ENCODE data around the gene ATXN1. TPM values are rescaled to one million over a fixed set of nuclear protein-coding genes. Genes with fewer than 3 reads are reported as not detected.

Gene ATXN1
- total RNA-seq, 1 donor from 2014 or later, result 27.2 TPM

DNA sequence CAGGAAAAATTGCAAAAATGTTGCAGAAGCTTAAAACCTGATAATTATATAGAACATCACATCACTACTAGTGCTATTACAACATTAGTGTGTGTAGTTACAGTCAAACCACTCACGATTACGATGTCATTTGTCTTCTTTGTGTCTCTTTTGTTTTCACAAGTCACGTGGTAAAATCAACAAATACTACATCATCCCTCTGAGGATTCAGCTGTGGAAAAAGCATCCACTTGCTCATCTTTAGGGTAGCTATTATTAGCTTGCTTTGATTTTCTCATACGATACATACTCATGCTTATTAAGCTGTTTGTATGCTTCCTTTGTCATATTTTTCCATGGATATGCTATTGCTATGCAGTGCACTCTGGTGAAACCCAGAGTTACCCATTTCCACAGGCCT is 22.2 kb upstream of the ATXN1 start:
- DNase-seq (ENCODE audit: low read depth), result no peak

DNA sequence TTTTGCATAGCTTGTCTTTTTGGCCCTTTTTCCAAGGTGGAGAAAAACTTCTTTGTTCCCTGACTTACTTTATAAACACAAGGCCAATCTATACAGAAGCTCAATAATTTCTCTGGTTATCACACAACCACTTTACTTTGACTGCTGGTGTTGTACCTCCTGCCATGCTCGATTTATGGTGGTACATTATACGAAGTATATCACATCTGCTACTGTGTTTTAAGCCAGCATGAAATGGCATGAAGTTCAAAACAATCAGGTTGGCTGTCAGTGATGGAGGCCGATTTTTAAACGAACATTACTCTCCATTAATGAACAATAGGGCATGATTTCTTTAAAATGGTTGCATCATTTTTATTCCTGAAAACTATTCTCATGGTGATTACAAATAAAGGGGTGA is 21.0 kb upstream of the ATXN1 start:
- DNase-seq (ENCODE audit: low read depth), result no peak

DNA sequence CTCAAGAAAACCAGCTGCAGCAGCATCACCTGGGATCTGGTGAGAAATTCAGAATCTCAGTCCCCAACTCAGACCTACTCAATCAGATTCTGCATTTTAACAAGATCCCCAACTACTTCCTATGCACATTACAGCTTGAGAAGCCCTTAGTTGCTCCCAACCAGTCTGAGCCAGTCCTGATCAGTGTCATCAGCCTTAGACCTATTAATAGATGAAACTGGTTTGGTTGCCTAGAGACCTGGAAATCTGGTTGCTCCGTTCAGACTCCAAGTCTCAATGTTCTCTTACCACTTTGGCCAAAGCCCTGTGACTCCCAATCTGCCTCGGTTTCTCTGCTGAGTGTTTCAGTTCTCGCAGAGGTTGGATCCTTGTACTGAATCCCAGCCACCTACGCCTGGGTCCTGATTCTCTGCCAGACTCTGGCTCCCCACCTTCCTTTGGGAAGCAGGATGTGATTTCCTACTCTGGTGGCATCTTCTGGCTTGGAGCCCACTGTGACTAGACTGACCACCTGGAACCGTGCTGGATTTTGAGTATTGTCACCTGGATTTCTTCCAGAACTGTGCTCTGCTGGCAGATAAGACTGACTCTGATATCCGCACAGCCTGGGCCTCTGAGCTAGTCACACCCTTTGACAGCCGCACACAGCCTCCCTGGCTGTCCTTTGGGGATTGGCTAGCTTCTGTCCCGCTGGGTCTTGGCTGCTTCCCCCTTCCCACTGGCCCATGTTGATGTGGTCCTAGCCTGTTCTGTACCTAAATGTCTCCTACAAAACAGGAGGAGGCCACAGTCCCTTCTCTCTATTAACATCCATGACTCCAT is 20.3 kb upstream of the ATXN1 start:
- peak; percentile 34 for DNase-seq (ENCODE audit: low read depth)

DNA sequence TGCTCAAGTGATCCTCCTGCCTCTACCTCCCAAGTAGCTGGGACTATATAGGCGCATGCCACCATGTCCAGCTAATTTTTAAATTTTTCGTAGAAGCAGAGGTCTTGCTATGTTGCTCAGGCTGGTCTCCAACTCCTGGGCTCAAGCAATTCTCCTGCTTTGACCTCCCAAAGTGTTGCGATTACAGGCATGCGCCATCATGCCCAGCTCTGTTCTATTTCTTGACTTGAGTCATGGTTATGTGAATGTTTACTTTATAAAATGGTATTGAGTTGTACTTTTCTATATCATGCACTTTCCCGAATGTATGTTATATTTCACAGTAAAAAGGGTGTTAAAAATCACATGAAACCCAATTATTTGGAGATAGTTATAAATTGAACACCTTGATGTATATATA is 17.3 kb upstream of the ATXN1 start:
- DNase-seq (ENCODE audit: low read depth), result no peak

DNA sequence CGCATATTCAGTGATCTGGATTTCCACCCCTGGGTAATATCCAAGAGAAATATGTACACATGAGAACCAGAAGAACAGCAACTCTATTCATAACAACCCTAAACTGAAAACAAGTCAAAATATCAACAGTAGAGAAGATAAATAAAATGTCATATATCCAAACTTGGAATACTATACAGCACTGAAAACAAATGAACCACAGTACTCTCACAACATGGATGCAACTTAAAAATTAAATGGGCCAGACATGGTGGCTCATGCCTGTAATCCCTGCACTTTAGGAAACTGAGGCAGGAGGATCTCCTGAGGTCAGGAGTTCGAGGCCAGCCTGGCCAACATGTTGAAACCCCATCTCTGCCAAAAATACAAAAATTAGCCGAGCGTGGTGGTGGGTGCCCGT is 16.5 kb upstream of the ATXN1 start:
- no peak for DNase-seq (ENCODE audit: low read depth)

DNA sequence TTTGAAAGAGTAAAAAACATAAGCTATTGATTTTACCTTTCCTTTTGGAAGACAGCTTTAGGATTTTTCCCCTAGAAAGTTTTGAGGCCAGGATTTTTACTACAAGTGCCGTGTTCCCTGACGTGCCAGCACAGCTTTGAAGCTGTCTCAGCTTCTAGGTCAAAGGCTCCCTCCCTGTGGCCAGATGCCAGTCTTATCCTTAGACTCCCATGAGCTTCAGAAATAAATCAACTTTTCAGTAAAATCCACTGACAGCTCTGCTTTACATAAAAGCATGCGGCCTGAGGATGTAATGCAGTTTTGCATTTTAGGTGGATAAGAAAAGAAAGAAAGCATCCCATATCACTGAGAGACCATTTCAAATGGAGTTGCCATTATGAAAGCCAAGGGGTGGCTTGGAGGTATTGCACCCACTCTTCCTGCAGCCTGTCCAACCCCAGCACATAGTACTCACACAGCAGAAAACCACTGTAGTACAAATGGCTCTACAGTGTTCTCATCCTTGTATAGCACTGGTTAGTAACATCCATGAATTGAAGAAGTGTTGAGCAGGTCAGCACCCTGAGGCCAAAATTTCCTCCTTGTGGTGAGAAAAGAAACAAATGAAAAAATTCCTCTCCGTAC is 15.2 kb upstream of the ATXN1 start:
- DNase-seq (ENCODE audit: low read depth), result peak; percentile 23

DNA sequence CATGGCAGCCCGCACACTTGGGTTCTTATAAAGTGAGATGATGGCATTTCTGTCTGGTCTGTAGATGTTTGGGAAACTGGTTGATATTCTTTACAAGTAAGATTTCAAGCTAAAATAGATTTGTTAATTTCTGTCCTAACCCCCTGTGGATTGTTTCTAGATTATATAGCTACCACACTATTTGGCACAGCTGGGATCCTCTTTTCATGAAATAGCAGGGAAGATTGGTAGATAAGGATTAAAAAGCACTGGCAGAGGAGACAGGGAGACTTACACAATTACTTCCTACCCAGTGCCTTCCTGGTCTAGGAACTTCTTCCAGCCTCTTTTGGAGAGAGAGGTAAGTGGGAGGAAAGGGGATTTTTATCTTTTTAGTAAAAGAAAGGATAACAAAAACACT is 13.2 kb upstream of the ATXN1 start:
- no peak for DNase-seq (ENCODE audit: low read depth)

DNA sequence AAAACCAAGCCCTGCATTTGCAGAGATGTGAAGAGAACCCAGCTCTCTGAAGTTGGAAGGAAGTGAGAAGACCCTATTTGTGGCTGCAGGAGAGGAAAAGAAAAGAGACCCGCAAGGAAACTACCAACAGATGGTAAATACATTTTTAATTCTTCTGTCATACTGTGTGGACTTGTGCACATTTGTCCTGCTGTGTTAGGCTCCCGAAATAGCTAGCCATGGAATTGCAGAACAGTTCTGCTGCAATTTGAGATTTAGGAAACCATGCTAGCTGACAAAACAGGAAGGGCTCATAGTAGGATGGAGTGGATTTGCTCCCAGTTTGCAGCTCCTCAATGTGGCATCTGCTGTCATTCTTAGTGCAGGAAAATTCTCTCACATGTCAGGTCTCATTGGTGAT is 12.1 kb upstream of the ATXN1 start:
- no peak for DNase-seq (ENCODE audit: low read depth)

DNA sequence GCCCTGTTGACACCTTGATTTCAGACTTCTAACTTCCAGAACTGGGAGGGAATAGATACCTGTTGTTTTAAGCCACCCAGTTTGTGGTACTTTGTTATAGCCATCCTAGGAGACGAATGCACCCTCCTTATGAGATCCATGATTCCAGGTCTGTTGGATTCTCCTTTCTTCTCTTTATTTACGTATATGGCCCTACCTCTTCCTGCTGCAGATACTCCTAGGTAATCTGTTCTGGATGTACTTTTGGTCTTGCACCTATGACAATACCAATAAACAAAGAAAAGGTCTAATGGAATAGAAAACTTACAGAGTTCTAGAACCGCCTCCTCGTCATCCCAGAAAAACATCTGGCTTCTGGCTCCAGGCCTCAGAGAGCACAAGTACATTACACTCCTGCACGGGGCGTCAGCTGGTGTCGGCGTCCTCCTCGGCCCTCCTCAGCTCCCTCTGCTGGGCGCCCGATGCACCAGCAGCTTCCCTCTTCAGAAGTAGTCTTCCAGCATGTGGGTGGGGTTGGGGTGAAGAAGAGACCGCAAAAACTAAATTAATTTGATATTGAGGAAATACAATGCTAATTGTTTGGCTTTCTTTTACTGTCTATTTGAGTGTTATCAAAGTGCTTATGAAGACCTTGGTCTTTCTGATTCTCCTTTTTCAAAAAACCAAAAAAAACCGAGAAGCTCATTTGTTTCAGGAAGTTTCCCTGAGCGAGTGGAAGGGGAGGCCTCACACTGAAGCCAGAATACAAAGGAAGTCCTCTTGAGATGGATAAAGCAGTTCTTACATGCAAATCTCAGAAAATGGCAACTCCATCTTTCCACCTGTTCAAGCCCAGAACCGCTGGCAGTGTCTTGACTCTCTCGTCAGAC is 9.7 kb upstream of the ATXN1 start:
- DNase-seq (ENCODE audit: low read depth), result peak; percentile 55

DNA sequence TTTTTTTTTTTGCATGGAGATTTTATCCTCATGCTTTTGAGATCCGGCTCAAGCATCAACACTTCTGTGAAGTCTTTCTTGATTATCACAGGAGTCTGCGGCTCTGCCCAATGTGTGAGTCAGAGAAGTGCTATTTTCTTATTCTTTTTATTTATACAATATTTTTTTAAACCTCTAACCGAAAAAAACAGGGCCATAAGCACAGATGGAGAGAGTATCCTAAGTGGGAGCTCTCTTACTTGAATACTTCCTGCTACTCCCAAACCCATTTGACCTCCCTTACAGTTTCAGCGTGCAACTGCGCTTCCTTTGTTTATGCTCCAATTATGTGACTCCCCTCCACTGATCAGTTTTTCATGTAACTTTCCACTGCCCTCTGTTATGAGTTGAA is 8.7 kb upstream of the ATXN1 start:
- peak; percentile 29 for DNase-seq (ENCODE audit: low read depth)

DNA sequence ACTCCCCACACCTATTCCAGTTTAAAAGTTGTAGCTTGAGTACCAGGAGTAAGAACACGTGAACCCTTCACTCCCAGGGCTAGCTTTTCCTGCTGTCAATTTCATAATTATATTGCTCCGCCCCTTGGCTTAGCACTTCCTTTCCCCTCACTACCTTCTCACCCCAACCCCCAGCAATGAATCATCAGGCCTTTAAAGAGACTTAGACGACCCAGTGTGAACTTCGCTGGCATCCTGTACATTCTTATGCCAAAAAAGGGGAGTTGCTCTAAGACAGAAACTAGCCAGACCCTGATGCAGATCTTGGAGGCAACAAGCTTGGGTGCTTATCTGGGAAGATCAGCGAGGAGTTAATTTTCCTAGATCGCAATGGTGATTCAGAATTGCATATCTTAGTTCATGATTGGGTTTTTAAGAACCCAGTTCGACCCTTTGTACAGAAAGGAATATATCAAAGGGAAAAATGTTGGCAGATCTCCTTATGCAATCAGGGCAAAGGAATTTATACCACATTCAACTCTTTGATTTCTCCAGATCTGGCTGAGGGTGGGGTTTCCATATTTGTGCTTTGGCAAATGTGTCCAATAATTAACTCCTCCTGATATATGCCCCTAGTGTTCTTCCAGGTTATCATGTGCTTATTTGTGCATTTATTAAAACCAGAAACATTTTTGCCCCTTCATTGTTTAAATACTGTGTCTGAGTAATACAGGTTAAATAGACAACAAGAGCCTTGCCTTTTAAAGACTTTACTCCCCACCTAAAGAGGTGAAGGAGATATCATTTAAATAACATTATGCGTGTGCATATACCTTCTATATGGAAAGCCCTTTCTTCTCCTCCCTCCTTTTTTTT is 8.1 kb upstream of the ATXN1 start:
- DNase-seq (ENCODE audit: low read depth), result peak; percentile 80

DNA sequence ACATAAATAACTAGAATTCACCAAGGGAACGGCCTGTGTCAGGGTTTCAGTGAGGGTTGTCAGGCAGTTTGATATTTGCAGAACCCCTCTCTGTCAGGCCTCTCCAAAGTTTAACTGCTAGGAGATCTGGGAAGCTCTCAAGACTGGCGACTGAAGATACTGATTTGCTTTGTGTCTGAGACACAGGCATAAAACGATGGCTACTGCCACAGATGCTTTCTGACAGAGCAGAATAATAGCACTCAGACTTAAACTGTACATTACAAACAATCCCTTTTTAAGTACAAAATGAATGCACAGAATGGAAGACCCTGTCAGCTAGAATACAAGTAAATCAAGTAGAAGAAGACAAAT is 7.2 kb upstream of the ATXN1 start:
- no peak for DNase-seq (ENCODE audit: low read depth)

DNA sequence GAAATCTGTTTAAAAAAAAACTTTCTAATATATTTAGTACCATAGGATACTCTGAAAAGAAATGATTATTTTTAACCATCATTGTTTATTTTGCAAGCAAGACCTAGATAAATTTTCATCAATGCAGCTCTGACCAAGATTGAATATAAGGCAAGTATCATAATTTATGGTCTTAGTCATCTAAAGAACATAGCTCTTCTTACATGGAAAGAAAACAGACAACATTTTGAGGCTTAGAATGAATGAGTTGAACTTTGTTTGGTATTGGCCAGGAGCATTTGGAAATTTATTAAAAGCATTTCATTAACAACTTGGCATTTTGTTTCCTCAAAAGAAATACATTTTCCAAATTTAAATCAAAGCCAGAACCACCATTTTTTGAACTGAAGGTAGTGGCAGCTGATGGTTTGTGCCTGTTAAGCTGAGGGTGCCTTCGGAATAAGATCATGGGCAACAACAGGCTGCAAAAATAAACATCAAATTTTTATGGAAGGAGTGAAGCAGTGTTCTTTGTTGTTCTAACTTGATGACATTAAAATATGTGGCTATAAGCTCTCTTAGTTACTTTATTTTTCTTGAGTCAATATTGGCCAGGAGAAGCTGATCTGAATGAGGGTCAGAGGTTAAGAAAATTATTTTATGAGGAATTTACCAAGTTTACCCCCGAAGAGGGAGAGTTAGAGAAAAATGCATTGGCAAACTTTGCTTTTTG is 6.7 kb upstream of the ATXN1 start:
- no peak for DNase-seq (ENCODE audit: low read depth)

DNA sequence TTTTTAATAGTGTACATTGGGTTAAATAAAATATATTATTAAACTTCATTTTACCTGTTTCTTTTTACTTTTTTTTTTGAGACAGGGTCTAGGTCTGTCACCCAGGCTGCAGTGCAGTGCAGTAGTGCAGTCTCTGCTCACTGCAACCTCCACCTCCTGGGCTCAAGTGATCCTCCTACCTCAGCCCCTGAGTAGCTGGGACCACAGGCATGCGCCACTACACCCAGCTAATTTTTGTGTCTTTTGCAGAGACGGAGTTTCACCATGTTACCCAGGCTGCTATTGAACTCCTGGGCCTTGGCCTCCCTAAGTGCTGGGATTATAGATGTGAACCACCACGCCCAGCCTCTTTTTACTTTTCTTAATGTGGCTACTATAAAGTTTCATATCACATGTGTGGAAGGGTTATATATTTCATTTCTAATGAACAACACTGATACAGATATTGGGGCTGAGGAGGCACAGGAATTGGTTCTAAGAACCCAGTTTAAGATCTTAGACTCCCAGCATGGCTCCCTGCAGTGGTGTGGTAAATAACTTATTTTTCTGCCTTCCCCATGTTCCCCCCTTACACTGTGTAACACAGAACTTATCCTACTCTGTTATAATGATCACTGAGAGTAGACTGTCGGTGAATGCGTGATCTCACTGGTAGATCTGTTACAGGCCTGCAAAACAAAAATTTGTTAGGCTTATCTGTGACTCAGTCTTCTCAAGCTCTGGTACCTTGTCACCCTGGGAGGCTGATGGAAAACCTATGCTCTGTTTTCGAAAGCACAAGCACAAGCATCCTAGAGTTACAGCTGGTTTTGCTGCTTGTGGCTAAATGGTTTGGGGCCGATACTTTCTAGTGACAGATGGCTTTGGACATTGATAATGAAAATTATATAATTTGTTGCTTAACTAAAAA is 5.8 kb upstream of the ATXN1 start:
- no peak for DNase-seq (ENCODE audit: low read depth)

DNA sequence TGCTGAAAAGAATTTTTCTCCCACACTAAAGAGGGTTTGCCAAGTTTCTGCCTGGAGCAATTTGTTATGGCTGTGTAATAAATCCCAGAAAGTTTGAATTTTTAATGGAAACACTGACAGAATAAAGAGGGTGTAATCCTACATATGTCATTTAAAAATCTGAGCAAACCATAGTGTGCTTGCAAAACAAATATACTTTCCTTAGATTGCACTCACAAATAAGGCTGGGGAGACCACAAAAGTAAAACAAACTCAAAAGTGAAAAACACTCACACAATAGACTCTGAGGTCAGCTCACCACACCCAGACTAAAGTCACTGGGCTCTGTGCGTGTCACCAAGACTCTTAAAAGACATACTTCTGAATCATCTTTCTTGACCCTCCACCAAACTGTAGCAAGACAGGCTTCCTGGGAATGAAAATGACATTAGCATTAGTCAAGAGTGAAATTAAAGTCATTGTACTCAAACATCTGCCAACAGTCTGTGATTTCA is 4.8 kb upstream of the ATXN1 start:
- peak; percentile 86 for DNase-seq (ENCODE audit: low read depth)

DNA sequence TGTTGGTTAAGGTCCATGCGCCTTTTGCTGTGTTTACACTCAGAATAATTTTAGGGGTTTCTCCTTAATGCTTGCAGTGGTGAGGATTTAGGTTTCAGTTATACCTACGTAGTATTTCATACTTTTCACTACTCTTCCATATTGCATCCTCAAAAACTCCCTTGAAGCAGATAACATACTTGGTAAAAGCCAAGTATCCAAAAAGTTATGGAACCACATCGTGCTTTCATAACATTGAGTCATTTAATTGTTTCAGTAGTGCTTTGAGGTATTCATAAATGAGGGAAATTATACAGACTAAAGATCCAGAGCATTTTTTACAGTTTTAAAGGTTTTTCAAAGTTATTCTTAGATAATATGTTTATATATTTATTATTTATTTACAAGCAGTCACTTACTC is 4.0 kb upstream of the ATXN1 start:
- DNase-seq (ENCODE audit: low read depth), result no peak

DNA sequence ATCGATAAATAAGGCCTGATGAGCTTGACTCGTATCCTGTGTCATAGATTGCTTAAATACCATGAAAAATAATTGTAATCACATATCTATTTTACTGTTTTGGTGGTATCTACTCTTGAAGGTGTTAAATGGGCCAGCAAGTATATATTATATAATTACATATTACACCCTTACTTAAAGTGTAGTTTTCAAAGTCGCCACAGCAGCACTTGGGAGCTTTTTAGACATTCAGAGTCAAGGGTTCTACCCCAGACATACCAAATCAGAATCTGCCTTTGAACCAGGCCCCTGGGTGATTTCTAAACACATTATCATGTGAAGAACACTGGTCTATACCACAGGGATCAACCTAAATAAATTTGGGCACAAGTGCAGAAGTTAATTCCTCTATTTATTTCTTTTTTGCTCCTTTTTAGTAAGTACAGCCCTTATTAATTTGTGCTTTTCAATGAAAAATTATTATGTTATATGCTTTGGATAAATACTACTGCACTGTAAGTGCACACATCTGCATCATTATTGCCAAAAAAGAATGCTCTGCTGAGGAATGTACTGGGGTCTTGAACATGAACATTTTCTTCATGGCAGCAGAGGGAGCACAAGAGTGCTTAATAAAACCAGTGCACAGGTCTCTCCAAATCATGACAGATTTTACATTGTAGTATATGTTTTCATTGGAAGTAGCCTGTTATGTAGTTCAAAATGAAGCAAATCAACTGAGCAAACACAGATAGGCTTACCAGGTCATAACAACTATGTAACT is 3.1 kb upstream of the ATXN1 start:
- DNase-seq (ENCODE audit: low read depth), result peak; percentile 55

DNA sequence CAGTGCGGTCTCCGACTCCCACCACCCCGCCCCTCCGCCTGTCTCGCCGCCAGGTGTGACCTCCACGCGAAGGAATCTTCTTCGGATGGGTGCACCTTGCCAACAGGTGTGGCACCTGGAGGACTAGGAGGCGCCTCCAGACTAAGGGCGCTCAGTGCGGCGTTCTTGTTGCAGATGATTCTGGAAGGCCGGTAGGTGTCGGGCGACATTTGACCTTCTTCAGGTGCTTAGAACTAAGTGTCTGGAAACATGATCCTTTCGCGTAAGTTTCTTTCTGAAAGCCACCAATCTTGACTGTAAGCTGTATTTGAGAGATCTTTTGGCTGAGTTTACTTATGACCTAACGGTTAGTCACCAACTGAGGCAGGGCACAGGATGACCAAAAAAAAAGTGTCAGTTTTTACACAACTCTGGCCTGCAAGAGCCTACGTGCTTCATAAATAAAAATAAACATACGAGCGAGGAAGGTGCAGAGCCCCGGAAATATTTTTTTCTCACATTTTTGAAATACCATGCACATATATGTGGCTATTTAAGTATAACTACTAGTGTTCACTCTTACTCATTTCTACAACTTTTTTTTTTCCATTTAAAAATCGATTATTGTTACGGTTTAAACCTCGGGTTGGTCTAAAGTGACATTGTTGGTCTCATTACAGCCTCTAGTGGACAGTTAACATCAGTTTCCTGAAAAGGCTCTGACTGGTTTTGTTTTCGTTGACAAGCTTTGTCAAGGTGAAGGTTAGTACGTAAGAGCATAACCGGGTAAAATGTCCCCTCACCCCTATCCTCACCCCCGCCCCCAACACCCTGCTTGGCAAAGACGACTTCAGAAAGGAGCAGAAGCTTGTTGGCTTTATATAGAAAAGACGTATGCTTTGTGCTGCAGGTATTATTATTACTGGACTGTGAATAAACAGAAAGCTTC is 1.6 kb upstream of the ATXN1 start:
- peak; percentile 89 for DNase-seq (ENCODE audit: low read depth)
